ENCODE results near the gene AFF4. TPM values are rescaled to one million over a fixed set of nuclear protein-coding genes. Genes with fewer than 3 reads are reported as not detected.

The AFF4 gene
- total RNA-seq, 1 experiment from 2014 or later, result 58.1 TPM

DNA sequence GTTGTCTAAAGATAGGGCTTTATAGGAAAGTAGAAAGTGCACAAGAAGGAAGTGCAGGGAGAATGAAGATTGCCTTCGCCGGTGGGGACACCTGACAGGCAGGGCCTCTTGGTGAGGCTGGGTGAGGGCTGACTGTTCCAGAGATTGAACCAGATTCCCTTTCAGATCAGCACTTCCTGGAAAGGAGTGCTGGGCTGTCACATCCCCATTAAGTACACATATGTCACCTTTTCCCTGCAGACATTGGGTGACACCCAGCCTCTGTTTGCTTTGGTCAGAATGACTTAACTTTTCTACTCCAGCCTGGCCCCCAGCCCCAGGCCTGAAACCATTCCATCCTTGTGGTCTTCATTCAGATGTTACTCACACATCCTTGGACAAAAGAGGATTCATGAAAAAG is 125.6 kb downstream of the AFF4 start:
- CTCF ChIA-PET, result no interaction called here
- Mint-ChIP-seq H3K36me3 (no peaks in the 10 kb centered on the region), H3K4me3 (no peak overlapping the region), H3K9me3 (no peaks in the 10 kb centered on the region), H3K4me1 (no peaks in the 10 kb centered on the region), H3K27me3 (ENCODE audit: low read depth) (peaks cover 10% of the 10 kb centered on the region), H3K27ac (no peak overlapping the region)
- POLR2A ChIA-PET, result no interaction called here
- DNase-seq (ENCODE audit: low spot score), result no peak
- ATAC-seq, result no peak
- TF ChIP-seq ZNF232 (CRISPR knock-in tag; IDR thresholded peaks at IDR 0.05) (no peak), GABPB1 (CRISPR knock-in tag; IDR thresholded peaks at IDR 0.05) (peak; percentile 59; the same call in 1 of the 2 replicates), ELF4 (CRISPR knock-in tag; IDR thresholded peaks at IDR 0.05; ENCODE audit: low read depth) (no peak), NFYB (CRISPR knock-in tag; conservative IDR thresholded peaks at IDR 0.05; ENCODE audit: low read depth) (no peak), ZNF317 (CRISPR knock-in tag; IDR thresholded peaks at IDR 0.05; ENCODE audit: borderline replicate concordance, low read depth) (no peak), RELA (CRISPR knock-in tag; IDR thresholded peaks at IDR 0.05; ENCODE audit: borderline replicate concordance) (no peak), FOXP1 (CRISPR knock-in tag; IDR thresholded peaks at IDR 0.05; ENCODE audit: borderline replicate concordance) (no peak), OVOL2 (CRISPR knock-in tag; IDR thresholded peaks at IDR 0.05; ENCODE audit: borderline replicate concordance) (no peak)
- TF ChIP-seq, protein P1, sequence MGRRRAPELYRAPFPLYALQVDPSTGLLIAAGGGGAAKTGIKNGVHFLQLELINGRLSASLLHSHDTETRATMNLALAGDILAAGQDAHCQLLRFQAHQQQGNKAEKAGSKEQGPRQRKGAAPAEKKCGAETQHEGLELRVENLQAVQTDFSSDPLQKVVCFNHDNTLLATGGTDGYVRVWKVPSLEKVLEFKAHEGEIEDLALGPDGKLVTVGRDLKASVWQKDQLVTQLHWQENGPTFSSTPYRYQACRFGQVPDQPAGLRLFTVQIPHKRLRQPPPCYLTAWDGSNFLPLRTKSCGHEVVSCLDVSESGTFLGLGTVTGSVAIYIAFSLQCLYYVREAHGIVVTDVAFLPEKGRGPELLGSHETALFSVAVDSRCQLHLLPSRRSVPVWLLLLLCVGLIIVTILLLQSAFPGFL (CRISPR knock-in tag; IDR thresholded peaks at IDR 0.05; ENCODE audit: borderline replicate concordance), result no peak

DNA sequence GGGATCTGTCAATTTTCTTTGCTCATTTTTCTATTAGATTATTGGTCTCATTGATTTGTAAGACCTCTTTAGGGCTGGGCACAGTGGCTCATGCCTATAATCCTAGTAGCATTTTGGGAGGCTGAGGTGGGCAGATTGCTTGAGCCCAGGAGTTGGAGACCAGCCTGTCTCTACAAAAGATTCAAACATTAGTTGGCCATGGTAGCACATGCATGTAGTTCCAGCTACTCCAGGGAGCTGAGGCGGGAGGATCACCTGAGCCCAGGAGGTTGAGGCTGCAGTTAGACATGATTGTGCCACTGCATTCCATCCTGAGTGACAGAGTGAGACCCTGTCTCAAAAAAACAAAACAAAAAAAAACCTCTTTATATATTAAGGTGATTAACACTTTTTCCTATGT is 126.6 kb downstream of the AFF4 start:
- POLR2A ChIA-PET, result no interaction called here
- no peak overlapping the region for H3K4me3 Mint-ChIP-seq
- TF ChIP-seq NFE2L1 (CRISPR knock-in tag; IDR thresholded peaks at IDR 0.05) (no peak), ZNF263 (CRISPR knock-in tag; IDR thresholded peaks at IDR 0.05; ENCODE audit: low read depth) (no peak), ATF1 (CRISPR knock-in tag; IDR thresholded peaks at IDR 0.05) (no peak), TEAD4 (CRISPR knock-in tag; IDR thresholded peaks at IDR 0.05) (no peak)
- TF ChIP-seq, protein P2, sequence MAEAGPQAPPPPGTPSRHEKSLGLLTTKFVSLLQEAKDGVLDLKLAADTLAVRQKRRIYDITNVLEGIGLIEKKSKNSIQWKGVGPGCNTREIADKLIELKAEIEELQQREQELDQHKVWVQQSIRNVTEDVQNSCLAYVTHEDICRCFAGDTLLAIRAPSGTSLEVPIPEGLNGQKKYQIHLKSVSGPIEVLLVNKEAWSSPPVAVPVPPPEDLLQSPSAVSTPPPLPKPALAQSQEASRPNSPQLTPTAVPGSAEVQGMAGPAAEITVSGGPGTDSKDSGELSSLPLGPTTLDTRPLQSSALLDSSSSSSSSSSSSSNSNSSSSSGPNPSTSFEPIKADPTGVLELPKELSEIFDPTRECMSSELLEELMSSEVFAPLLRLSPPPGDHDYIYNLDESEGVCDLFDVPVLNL (CRISPR knock-in tag; IDR thresholded peaks at IDR 0.05; ENCODE audit: borderline replicate concordance, low read depth), result no peak
- TF ChIP-seq, protein P3, sequence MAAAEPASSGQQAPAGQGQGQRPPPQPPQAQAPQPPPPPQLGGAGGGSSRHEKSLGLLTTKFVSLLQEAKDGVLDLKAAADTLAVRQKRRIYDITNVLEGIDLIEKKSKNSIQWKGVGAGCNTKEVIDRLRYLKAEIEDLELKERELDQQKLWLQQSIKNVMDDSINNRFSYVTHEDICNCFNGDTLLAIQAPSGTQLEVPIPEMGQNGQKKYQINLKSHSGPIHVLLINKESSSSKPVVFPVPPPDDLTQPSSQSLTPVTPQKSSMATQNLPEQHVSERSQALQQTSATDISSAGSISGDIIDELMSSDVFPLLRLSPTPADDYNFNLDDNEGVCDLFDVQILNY (CRISPR knock-in tag; IDR thresholded peaks at IDR 0.05), result no peak
- TF ChIP-seq, protein P4, sequence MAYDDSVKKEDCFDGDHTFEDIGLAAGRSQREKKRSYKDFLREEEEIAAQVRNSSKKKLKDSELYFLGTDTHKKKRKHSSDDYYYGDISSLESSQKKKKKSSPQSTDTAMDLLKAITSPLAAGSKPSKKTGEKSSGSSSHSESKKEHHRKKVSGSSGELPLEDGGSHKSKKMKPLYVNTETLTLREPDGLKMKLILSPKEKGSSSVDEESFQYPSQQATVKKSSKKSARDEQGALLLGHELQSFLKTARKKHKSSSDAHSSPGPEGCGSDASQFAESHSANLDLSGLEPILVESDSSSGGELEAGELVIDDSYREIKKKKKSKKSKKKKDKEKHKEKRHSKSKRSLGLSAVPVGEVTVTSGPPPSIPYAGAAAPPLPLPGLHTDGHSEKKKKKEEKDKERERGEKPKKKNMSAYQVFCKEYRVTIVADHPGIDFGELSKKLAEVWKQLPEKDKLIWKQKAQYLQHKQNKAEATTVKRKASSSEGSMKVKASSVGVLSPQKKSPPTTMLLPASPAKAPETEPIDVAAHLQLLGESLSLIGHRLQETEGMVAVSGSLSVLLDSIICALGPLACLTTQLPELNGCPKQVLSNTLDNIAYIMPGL (CRISPR knock-in tag; IDR thresholded peaks at IDR 0.05), result no peak
- ATAC-seq, result no peak
- H3K27ac Mint-ChIP-seq, result no peak overlapping the region
- CTCF ChIA-PET, result interaction anchor here (2.1 kb wide), 1 partner anchor 17 kb away, joined by 5 read pairs; no protein-coding TSS in a partner anchor
- no peaks in the 10 kb centered on the region for H3K9me3 Mint-ChIP-seq
- H3K27me3 Mint-ChIP-seq (ENCODE audit: low read depth), result peaks cover 19% of the 10 kb centered on the region
- no peak for DNase-seq (ENCODE audit: low spot score)
- no peaks in the 10 kb centered on the region for H3K4me1 Mint-ChIP-seq
- no peaks in the 10 kb centered on the region for H3K36me3 Mint-ChIP-seq

DNA sequence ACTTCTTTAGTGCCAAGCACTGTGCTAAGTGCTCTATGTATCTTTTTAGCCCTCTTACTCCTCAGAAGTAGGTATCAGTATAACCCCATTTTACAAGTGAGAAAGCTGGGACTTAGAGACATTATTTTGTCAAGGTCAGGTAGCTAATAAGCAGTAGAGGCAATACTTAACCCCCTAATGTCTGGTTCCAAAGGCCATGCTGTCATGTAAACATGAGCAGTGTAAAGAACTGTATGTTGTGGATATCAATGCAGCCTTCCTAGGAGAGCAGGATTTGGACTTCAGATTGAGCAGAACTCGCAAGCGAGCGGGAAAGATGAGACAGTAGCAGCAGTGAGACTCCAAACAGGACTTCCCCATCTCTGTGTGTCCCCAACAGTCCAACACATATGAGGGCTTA is 129.4 kb downstream of the AFF4 start:
- Mint-ChIP-seq H3K36me3 (no peaks in the 10 kb centered on the region), H3K27me3 (ENCODE audit: low read depth) (peaks cover 41% of the 10 kb centered on the region), H3K27ac (no peak overlapping the region), H3K9me3 (no peaks in the 10 kb centered on the region), H3K4me3 (no peak overlapping the region), H3K4me1 (peaks cover 6% of the 10 kb centered on the region)
- POLR2A ChIA-PET, result no interaction called here
- no peak for ATAC-seq
- CTCF ChIA-PET, result interaction anchor here (1.2 to 1.7 kb wide), 4 partner anchors 11 to 308 kb away, joined by 3 to 6 read pairs (median 4); no protein-coding TSS in a partner anchor
- no peak for DNase-seq (ENCODE audit: low spot score)
- TF ChIP-seq, protein P5, sequence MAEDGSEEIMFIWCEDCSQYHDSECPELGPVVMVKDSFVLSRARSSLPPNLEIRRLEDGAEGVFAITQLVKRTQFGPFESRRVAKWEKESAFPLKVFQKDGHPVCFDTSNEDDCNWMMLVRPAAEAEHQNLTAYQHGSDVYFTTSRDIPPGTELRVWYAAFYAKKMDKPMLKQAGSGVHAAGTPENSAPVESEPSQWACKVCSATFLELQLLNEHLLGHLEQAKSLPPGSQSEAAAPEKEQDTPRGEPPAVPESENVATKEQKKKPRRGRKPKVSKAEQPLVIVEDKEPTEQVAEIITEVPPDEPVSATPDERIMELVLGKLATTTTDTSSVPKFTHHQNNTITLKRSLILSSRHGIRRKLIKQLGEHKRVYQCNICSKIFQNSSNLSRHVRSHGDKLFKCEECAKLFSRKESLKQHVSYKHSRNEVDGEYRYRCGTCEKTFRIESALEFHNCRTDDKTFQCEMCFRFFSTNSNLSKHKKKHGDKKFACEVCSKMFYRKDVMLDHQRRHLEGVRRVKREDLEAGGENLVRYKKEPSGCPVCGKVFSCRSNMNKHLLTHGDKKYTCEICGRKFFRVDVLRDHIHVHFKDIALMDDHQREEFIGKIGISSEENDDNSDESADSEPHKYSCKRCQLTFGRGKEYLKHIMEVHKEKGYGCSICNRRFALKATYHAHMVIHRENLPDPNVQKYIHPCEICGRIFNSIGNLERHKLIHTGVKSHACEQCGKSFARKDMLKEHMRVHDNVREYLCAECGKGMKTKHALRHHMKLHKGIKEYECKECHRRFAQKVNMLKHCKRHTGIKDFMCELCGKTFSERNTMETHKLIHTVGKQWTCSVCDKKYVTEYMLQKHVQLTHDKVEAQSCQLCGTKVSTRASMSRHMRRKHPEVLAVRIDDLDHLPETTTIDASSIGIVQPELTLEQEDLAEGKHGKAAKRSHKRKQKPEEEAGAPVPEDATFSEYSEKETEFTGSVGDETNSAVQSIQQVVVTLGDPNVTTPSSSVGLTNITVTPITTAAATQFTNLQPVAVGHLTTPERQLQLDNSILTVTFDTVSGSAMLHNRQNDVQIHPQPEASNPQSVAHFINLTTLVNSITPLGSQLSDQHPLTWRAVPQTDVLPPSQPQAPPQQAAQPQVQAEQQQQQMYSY (CRISPR knock-in tag; IDR thresholded peaks at IDR 0.05), result no peak
- TF ChIP-seq, protein P6, sequence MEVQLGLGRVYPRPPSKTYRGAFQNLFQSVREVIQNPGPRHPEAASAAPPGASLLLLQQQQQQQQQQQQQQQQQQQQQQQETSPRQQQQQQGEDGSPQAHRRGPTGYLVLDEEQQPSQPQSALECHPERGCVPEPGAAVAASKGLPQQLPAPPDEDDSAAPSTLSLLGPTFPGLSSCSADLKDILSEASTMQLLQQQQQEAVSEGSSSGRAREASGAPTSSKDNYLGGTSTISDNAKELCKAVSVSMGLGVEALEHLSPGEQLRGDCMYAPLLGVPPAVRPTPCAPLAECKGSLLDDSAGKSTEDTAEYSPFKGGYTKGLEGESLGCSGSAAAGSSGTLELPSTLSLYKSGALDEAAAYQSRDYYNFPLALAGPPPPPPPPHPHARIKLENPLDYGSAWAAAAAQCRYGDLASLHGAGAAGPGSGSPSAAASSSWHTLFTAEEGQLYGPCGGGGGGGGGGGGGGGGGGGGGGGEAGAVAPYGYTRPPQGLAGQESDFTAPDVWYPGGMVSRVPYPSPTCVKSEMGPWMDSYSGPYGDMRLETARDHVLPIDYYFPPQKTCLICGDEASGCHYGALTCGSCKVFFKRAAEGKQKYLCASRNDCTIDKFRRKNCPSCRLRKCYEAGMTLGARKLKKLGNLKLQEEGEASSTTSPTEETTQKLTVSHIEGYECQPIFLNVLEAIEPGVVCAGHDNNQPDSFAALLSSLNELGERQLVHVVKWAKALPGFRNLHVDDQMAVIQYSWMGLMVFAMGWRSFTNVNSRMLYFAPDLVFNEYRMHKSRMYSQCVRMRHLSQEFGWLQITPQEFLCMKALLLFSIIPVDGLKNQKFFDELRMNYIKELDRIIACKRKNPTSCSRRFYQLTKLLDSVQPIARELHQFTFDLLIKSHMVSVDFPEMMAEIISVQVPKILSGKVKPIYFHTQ (CRISPR knock-in tag; IDR thresholded peaks at IDR 0.05), result no peak
- TF ChIP-seq NR2C2 (CRISPR knock-in tag; IDR thresholded peaks at IDR 0.05), result no peak
- TF ChIP-seq, protein P7, sequence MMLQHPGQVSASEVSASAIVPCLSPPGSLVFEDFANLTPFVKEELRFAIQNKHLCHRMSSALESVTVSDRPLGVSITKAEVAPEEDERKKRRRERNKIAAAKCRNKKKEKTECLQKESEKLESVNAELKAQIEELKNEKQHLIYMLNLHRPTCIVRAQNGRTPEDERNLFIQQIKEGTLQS (CRISPR knock-in tag; conservative IDR thresholded peaks at IDR 0.05), result no peak
